Thyroid gland (tissue), 4 donors: ENCODE data around the gene DNM3.

ENCODE experiments used
- POLR2A ChIP-seq, 2 donors: fragments of 450-650 bp; IDR thresholded peaks; one replicate each; pipeline ENCODE4 v1.6.1; 2017; ENCODE audit warnings: antibody characterized with exemption in 2 of 2, mild to moderate bottlenecking in 2 of 2, moderate library complexity in 1 of 2
- TF ChIP-seq, protein P1 (sequence below), 6 experiments: fragments of 200-600 bp in 3 of 6; fragments of 450-650 bp in 3 of 6; sonication (generic) in 3 of 6; IDR thresholded peaks; one replicate each; pipeline ENCODE4 v1.5.1; 2016 to 2019; ENCODE audit warnings: antibody characterized with exemption in 6 of 6, mild to moderate bottlenecking in 2 of 6, inconsistent platforms in 1 of 6, moderate library complexity in 1 of 6

DNA sequence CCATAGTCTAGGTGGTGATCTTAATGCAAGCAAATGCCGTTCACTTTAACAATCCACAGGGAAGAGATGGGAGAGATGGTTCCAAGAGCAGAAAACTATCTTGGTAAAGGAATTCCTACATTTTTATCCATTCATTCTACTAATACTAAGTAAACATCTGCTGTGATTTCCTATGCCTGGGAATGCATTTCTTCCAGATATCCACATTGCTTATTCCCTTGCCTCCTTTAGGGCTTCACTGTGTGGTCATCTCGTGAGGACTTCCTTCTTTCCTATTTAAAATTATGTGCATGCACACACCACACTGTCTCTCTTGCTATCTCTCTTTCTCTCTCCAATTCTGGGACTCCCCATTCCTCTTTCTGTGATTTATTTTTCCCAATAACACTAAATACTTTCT, 380.1 kb downstream of the DNM3 start:
- TF ChIP-seq, protein P1, sequence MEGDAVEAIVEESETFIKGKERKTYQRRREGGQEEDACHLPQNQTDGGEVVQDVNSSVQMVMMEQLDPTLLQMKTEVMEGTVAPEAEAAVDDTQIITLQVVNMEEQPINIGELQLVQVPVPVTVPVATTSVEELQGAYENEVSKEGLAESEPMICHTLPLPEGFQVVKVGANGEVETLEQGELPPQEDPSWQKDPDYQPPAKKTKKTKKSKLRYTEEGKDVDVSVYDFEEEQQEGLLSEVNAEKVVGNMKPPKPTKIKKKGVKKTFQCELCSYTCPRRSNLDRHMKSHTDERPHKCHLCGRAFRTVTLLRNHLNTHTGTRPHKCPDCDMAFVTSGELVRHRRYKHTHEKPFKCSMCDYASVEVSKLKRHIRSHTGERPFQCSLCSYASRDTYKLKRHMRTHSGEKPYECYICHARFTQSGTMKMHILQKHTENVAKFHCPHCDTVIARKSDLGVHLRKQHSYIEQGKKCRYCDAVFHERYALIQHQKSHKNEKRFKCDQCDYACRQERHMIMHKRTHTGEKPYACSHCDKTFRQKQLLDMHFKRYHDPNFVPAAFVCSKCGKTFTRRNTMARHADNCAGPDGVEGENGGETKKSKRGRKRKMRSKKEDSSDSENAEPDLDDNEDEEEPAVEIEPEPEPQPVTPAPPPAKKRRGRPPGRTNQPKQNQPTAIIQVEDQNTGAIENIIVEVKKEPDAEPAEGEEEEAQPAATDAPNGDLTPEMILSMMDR (IDR thresholded peaks at IDR 0.05), result no peak
- no peak for TF ChIP-seq POLR2A (IDR thresholded peaks at IDR 0.05)
